ENCODE results near the gene OR4F3.
"Not testable (repeated sequence)": the region's sequence is repeated elsewhere in the genome, so short reads cannot be mapped to it uniquely, and the experiment has no call there.

OR4F3 gene
- total RNA-seq: 0 reads per million in 2 experiments

- DNase-seq (ENCODE audit: low read depth): not testable (repeated sequence)
Measured at GRCh38 chr5:181366968-181367367, at the start of gene OR4F3. TSS of gene OR4F3 (plus strand) at chr5:181367268.

All from T follicular helper cell (primary cell).